Measurements from ENCODE around the gene OXTR.
A peak's percentile ranks its signal among the peaks of the same experiment; 100 is the strongest.

OXTR gene

DNA sequence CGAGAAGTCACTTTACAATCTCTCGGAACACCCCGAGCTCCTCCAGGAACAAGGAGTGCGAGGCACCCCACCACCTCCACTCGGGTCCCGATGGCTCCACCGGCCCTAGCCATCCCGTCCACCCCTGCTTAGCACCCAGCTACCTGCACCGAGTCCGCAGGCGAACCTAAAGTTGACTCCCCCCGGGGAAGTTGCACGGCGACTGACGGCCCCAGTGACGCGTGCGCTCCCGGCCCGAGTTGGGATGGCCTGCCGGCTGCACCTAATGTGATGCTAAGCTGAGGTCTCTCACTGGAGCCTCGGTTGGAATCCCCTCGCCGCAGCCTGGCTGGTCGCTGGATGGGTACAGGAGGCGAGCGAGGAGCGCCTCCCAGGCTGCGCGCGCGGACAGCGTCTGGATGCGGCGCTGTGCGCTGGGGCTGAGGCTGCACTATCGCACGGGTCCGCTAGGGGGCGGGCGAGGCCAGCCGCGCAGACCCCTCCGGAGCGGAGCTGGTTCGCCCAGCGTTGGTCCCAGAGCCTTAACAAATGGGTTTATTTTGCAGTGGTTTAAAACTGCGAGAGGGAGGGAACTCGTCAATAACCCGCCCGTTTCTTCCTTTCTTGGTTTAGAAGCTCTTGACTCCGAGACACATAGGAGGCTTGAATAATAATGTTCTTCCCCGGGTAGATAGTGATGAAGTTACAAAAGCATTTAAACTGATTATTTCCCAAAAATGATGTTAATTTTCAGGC is at the start of gene OXTR:
Gene OXTR (minus strand): TSS at position 526 of the 735 bp plus-strand sequence. CDS start 1,426 bp downstream, outside the sequence.
- DNase-seq (ENCODE audit: low read depth, low spot score): peak; percentile 63

- no peak for DNase-seq (ENCODE audit: low read depth, low spot score)
Measured at GRCh38 chr3:8817486-8817885, 48.1 kb upstream of the OXTR start.

GRCh38 chr3:8816106-8816505 is 46.7 kb upstream of the OXTR start:
- no peak for DNase-seq (ENCODE audit: low read depth, low spot score)

DNA sequence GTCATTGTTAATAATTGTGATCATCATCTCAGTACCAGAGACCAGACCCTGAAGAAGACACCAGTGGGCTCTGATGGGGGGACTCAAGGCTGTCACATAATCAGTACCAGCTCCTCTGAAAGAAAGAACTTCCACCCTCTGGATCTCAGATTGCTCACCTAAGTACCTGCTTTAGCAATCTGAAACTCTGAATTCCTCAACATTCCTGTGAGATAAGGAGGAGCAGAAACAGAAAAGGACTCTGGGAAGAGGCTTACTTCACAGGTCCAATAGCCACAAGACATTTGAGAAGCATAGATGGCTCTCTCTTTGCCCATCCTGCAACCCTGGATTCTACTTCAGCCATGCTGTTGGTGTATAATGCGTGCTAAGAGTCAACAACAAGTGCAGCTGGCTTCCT is 44.0 kb upstream of the OXTR start:
- no peak for DNase-seq (ENCODE audit: low read depth, low spot score)

DNA sequence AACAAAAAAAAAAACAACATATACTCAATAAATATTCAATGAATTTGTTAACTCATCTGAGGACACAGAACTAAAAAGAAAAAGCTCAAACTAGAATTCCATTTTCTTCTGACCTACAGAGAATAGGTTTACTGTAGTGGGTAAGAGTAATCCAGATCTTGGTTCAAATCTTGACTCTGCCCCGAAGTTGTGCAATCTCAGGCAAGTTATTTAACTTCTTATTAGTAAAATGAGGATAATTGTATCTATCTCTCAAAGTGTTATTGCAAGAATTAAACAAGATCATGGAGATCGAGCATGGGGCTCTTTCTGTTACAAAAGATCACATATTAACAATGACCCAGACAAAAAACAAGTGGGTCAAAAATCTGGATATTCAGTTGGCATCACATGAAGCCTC is 41.1 kb upstream of the OXTR start:
- no peak for DNase-seq (ENCODE audit: low read depth, low spot score)

DNA sequence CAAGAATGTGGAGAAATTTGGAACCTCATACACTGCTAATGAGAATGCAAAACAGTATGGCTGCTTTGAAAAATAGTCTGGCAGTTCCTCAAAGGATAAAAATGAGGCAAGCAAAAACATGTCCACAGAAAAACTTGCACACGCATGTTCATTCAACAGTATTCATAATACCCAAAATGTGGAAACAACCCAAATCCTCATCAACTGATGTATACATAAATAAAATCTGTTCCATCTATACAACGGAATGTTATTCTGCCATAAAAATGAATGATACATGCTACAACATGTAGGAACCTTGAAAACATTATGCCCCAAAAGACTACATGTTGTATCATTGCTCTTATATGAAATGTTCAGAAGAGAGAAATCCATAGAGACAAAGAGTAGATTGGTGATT is 36.4 kb upstream of the OXTR start:
- DNase-seq (ENCODE audit: low read depth, low spot score): no peak

DNA sequence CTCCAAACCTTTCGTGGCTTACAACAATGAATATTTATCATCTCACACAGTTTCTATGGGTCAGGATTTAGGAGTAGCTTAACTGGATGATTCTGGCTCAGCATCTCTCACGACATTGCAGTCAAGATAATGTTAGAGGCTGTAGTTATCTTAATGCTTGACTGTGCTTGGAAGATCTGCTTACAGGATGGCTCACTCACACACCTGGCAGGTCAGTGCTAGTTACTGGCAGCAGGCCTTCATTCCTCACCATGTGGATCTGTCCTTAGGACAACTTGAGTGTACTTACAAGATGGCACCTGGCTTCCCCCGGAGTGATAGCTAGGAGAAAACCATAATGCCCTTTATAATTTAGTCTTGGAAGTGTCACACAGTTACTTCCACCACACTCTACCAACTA is 32.8 kb upstream of the OXTR start:
- DNase-seq (ENCODE audit: low read depth, low spot score): no peak

DNA sequence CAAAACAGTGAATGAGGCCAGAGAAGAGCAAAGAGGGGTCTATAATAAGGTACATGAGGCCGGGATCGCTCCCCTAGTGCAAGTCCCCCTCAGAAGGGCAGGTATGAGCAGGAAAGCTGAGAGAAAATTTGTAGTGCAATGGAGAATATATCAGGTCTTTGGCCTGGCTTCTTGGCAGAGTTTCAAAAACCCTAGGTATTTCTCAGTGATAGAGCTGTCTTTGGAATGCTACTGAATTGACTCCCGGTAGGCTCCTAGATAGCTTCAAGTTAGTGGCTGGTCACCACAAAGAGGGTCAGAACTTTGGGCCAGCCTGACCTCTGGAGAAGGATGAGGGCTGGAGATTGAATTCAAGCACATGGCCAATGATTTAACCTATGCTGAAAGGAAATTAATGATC is 30.6 kb upstream of the OXTR start:
- no peak for DNase-seq (ENCODE audit: low read depth, low spot score)

DNA sequence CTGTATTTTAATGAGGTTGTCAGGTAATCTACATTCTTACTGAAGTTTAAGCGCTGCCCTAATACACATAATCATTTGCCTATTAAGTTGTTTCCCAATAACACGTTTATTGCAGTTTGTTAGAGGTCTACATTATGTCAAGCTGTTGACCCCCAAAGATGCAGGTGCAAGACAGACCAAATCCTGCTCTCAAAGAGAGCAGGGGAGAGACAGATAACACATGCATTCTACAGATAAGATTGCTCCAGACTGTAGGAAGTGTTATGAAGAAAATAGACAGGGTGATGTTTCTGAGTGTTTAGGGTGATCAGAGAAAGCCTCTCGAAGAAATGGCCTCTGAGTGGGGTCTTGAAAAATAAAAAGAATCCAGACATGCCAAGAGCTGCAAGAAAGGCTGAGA is 24.8 kb upstream of the OXTR start:
- no peak for DNase-seq (ENCODE audit: low read depth, low spot score)

- no peak for DNase-seq (ENCODE audit: low read depth, low spot score)
Measured at GRCh38 chr3:8793242-8793641, 23.8 kb upstream of the OXTR start.

DNA sequence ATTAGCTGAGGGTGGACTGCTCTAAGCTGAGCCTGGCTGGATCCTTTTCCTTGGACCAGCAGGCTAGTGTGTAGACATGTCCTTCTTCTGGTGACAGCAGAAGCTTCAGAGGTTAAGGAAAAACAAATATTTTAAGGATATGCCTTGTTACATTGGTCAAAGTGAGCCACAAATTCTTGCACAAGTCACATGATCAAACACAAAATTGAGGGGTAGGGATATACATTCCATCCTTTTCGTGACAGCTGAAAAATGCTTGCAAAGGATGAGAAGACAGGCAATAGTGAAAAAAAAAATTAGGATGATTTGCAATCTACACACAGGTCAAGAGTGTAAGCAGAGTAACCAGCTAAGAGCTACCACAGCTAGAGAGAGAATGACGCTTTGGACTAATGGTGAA is 21.1 kb upstream of the OXTR start:
- DNase-seq (ENCODE audit: low read depth, low spot score): no peak

DNA sequence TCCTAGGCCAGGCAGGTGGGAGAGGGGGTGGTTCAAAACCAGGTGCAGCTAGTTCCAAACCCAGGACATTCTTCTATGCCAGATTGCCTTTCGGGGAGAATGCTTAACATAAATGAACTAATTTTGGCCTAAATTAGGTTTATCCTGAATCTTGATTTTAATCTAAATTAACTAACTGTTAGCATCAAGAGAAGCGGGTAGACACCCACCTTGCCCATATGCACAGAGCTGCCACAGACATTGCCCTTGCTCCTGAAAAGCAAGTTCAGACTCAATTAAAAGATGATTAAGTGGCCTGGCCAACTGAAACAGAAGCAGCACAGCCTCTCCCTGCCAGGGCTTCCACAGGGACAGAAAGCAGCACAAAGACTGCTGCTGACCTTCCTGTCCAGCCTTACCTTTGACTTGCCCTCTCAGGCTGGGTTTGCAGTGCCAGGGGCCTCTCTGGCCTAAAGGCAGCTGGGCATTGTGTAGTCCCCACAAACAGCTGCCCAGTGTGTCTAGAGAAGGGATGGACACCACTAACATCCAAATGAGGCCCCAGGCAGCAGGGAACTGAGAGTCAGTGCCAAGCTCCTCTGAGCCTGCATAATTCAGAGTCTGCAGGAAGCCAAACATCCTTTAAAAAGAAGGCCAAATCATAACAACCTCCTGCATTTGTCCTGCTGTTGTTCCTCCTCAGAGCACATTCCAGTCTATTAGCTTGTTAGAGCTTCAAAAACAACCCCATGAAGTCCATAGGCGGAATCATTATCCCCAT is 15.4 kb upstream of the OXTR start:
- DNase-seq (ENCODE audit: low read depth, low spot score): peak; percentile 46

DNA sequence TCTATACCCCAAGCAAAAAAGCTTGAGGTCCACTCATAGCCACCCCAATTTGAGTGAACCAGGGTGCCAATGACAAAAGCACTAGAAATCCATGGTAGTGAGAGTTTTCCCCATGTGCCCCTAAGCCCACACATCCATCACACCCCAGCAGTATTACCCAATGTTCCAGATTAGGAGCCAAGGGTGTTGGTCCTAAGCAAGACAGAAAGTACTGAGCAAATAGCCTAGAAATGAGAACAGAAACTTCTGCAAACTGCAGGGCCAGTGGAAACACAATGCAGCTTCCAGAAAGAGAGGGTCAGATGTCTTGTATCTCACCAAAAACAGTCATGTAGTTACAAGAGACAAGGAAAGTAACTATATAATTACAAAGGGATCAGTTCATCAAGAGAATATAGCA is 10.9 kb upstream of the OXTR start:
- DNase-seq (ENCODE audit: low read depth, low spot score): no peak

- DNase-seq (ENCODE audit: low read depth, low spot score): no peak
Measured at GRCh38 chr3:8778475-8778874, 9.1 kb upstream of the OXTR start.

DNA sequence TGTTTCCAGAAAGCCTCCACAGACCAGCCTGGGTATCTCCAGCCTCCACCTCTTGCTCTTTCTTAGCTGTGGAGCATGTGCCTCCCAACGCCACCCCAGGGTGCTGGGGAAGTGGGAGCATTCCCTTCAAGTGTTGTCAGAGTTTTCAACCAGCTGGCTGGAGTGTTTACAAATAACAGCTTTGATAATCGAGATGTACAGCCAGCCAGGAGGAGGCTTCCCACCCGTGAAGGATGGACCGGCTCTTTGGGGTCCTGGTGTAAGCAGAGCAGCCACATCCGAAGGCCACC is 8.5 kb upstream of the OXTR start:
- DNase-seq (ENCODE audit: low read depth, low spot score): no peak

DNA sequence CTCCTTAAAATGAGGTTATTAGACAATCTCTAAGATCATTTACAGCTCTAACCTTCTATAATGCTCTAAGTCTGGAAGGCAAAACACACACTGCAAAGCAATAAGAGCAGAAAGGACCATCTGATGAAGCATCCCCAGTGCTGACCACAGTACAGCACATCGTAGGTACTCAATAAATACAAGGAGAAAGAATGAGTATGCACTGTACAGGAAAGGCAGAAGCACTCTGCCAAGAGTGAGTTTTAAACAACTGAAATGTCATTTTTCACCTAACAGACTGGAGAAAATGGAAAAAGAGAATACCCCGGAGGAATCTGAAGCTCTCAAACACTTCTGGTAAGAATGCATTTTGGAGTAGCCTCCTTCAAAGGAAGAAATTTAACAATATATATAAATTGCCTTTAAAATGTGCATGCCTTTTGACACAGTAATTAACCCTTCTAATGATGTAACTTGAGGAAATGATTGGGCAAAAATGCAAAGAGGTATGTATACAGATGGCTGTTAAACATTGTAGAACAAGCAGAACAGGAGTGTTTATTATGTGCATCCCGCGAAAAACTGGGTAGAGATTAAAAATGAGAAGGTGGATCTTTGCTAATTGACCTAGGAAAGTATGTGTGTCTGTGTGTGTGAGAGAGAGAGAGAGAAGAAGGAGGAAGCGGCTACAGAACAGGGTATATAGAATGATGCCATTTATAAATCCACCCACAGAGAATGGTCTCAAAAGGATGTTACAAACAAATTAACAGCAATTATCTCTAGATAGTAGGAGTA is 8.0 kb upstream of the OXTR start:
- DNase-seq (ENCODE audit: low read depth, low spot score): no peak

- peak; percentile 49 for DNase-seq (ENCODE audit: low read depth, low spot score)
Measured at GRCh38 chr3:8776406-8776805, 7.0 kb upstream of the OXTR start.

DNA sequence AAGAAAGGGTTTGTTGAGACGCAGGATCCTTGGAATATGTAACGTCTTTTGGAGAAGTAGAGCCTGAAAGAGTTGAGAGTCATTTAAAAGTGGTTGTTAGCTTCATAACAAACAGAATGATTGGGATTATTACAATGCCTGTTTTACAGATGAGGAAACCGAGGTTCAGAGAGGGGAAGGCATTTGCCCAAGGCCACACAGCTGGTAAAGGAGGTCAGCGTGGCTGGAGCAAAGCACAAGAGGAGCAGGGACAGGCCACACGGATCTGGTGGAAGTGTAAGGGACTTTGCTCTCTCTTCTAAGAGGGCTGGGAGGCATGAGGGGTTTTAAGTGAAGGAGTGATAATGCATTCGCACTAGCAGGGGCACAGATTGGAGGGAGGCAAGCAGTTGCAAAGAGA is 6.2 kb upstream of the OXTR start:
- DNase-seq (ENCODE audit: low read depth, low spot score): no peak

- DNase-seq (ENCODE audit: low read depth, low spot score): no peak
Measured at GRCh38 chr3:8775181-8775580, 5.8 kb upstream of the OXTR start.

GRCh38 chr3:8773941-8774542 is 4.6 kb upstream of the OXTR start:
- no peak for DNase-seq (ENCODE audit: low read depth, low spot score)

GRCh38 chr3:8768364-8769087 is 887 bp downstream of the OXTR start:
- no peak for DNase-seq (ENCODE audit: low read depth, low spot score)
